NCI-H446 (cell line): Measurements from ENCODE around the gene WNT3A.
"Not testable (repeated sequence)": the region's sequence is repeated elsewhere in the genome, so short reads cannot be mapped to it uniquely, and the experiment has no call there.

Experiments used
- DNase-seq, 2 experiments: peaks; one replicate each; lab custom pipeline; 2025; lab: John Stamatoyannopoulos, UW

The WNT3A gene, protein sequence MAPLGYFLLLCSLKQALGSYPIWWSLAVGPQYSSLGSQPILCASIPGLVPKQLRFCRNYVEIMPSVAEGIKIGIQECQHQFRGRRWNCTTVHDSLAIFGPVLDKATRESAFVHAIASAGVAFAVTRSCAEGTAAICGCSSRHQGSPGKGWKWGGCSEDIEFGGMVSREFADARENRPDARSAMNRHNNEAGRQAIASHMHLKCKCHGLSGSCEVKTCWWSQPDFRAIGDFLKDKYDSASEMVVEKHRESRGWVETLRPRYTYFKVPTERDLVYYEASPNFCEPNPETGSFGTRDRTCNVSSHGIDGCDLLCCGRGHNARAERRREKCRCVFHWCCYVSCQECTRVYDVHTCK

DNA sequence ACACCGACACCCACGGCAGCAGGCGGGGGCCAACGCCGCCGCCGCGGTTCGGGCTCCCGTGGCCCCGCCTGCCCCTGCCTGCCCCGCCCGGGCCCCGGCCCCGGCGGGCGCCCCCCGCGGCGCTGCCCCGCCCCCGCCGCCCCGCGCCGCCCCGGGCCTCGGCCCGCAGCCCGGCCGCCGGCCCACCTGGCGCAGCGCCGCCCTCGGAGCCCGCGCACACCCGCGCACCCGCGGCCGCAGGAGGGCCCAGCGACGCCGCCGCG is at the start of gene WNT3A:
WNT3A (plus strand) TSS at position 213 of the 263 bp plus-strand sequence. CDS start 131 bp downstream, outside the sequence.
- no peak for DNase-seq

DNA sequence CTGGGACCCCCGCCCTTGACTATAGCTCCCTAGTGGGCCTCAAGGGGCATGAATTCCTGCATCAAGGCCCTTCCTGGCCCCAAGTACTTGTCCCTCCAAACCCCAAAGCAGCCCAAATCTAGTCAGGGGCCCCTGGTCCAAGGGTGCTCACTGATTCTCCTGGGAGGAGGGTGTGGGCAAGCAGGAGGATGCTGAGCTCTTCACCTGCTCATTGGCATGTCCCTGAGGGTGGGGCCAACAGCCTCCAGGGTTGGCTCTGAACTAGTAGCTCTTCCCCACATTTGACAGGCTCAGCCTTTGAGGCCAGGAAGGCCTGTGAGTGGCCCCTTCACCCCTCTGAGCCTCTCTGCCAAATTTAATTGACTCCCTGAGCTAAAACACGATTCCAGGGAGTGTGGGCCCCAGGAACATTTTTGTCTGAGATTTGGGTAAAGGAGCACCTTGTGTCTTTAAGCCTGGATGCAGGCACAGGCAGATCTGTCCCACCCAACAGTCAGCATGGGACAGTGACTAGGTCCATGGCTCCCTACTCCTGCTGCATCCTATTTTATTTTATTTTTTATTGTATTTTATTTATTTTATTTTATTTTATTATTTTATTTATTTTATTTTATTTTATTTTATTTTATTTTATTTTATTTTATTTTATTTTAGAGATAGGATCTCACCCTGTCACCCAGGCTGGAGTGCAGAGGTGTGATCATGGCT is 48.0 kb upstream of the WNT3A start:
- no peak for DNase-seq

DNA sequence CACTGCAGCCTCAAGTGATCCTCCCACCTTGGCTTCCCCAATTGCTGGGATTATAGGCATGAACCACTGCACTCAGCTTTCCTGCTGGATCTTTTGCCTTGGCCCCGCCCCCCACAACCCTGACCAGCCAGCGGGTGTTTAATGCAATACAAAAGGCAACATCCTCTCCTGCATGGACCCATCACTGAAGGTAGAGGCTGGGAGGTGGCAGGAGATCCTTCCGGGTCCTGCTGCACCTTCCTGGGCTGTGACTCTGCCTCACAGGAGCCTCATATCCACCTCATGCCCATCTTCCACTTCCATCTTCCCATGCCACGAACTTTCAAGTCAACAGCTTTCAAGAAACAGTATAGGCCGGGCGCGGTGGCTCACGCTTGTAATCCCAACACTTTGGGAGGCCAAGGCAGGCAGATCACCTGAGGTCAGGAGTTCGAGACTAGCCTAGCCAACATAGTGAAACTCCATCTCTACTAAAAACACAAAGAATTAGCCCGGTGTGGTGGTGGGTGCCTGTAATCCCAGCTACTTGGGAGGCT is 47.4 kb upstream of the WNT3A start:
- DNase-seq: no peak

DNA sequence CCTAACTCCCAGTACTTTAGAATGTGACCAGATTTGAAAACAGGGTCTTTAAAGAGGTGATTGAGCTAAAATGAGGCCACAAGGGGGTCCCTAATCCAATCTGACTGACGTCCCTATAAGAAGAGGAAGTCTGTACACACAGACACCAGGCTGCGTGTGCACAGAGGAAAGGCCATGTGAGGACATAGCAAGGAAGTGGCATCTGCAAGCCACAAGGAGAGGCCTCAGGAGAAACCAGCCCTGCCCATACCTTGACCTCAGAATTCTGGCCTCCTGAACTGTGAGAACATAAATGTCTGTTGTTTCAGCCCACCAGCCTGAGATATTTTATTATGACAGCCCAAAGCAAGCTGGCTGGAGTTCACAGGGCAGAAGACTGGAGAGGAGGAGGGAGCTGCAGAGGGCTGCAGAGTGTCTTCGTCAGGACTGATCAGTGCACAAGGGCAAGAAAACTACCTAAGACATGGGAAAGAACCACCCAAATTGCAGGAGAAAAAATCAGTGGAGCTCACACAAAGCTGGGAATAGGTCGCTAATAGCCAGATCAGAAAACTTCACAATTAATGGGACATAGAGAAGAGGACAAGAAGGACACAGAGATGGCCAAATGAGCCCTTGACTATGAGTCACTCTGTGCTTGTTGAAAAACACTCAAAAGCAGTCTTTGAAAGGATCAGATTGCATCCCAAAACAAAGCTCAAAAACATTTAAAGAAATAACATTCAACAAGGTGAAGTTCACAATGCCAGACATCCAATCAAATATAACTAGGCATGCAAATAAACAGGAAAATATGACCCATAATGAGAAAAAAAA is 44.9 kb upstream of the WNT3A start:
- no peak for DNase-seq

DNA sequence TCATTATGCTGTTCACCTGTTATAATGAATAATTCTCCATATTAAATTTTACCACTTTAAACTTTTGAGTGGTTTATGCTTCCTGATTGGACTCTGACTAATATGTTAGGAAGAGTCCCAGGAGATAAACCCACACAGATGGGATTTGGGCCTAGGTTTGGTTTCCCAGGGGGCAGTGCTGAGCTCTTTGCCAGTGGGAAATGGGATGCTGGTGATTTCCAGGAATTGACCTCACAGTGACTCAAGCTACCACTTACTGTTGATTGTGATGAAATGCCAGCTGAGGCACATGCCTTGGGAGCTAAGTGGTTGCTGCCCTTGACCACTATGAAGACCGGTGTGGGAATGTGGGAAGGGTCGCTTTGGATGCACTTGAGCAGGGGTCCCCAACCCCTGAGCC is 40.1 kb upstream of the WNT3A start:
- not testable (repeated sequence) for DNase-seq

DNA sequence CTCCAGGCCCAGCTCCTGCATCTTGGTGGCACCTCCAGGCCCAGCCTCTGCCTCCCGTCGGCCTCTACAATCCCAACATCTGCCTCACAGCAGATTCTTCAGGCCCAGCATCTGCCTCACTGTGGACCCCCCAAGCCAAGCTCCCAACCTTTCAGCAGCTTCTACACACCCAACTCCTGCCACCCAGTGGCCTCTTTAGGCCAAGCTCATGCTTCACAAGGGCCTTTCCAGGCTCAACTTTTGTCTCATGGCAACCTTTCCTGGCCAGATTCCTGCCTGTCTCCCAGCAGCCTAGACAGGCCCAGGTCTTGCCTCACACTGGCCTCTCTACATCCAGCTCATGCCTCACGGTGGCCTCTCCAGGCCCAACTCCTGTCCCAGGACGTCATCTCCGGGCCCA is 39.0 kb upstream of the WNT3A start:
- not testable (repeated sequence) for DNase-seq

DNA sequence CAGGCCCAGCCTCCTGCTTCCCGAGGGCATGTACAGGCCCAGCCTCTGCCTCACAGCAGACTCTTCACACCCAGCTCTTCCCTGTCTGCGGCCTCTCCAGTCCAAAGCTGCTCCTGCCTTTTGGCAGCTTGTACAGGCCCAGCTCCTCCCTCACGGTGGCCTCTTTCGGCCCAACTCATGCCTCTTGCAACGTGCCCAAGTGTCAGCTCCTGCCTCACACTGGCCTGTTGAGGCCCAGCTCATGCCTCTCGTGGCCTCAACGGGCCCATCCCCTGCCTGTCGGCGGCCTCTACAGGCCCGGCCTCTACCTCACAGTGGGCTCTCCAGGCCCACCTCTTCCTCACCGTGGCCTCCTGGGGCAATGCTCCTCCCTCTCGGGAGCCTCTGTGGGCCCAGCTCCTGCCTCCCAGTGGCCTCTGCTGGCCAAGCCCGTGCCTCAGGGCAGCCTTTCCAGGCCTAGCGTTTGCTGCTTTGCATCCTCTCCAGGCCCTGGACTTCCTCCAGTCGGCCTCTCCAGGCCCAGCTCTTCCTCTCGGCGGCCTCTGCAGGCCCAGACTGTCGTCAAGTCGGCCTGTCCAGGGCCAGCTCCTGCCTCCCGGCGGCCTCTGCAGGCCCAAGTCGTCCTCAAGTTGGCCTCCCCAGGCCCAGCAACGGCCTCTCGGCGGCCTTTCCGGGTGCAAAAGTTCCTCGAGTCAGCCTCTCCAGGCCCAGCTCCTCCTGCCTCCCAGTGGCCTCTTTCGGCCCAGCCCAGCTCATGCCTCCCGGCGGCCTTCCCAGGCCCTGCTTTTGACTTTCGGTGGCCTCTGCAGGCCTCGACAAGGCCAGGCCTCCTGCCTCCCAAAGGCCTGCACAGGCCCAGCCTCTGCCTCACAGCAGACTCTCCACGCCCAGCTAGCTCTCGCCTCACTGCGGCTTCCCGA is 36.5 kb upstream of the WNT3A start:
- DNase-seq: not testable (repeated sequence)

DNA sequence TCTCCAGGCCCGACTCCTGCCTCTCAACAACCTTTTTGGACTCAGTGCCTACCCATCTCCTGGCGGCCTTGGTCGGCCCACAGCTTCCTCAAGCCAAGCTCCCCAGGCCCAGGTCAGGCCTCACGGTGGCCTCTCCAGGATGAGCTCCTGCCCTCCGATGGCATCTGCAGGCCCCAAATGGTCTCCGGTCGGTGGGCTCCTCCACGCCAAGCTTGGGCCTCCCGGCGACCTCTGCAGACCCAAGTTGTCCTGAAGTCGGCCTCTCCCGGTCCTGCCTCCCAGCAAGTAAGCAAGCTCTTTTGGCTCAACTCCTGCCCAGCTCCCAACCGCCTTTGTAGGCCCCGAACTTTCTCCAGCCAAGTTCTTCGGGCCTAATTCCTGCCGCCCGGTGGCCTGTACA is 35.6 kb upstream of the WNT3A start:
- not testable (repeated sequence) for DNase-seq

DNA sequence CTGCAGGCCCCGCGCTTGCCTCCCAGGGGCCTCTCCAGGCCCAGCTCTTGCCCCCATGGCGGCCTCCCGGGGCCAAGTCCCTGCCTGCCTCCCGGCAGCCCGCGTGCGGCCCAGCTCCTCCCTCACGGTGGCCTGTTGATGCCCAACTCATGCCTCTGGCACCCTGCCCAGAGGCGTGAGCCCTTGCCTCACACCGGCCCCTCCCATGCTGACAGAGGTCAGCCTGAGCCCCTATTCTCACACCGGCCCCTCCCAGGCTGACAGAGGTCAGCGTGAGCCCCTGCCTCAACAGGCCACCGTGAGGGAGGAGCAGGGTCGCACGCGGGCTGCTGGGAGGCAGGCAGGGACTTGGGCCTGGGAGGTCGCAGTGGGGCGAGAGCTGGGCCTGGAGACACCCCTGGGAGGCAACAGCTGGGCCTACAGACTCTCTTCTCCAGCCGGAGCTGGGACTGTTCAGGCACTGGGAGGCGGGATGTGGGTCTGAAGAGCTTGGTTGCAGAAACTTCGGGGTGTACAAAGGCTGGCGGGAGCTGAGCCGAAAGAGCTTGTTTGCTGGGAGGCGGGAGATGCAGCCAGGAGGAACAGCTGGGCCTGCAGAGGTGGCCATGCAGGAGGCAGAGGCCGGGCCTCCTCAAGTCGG is 35.0 kb upstream of the WNT3A start:
- DNase-seq: not testable (repeated sequence)

DNA sequence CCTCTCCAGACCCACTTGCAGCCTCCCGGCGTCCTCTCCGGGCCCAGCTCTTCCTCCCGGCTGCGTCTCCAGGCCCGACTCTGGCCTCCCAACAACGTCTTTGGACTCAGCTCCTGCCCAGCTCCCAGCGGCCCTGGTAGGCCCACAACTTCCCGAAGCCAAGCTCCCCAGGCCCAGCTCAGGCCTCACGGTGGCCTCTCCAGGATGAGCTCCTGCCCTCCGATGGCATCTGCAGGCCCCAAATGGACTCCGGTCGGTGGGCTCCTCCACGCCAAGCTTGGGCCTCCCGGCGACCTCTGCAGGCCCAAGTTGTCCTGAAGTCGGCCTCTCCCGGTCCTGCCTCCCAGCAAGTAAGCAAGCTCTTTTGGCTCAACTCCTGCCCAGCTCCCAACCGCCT is 34.5 kb upstream of the WNT3A start:
- DNase-seq: not testable (repeated sequence)

DNA sequence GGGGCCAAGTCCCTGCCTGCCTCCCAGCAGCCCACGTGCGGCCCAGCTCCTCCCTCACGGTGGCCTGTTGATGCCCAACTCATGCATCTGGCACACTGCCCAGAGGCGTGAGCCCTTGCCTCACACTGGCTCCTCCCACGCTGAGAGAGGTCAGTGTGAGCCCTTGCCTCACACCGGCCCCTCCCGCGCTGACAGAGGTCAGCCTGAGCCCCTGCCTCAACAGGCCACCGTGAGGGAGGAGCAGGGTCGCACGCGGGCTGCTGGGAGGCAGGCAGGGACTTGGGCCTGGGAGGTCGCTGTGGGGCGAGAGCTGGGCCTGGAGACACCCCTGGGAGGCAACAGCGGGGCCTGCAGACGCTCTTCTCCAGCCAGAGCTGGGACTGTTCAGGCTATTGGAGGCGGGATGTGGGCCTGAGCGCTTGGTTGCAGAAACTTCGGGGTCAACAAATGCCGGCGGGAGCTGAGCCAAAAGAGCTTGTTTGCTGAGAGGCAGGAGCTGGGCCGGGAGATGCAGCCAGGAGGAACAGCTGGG is 33.9 kb upstream of the WNT3A start:
- not testable (repeated sequence) for DNase-seq

DNA sequence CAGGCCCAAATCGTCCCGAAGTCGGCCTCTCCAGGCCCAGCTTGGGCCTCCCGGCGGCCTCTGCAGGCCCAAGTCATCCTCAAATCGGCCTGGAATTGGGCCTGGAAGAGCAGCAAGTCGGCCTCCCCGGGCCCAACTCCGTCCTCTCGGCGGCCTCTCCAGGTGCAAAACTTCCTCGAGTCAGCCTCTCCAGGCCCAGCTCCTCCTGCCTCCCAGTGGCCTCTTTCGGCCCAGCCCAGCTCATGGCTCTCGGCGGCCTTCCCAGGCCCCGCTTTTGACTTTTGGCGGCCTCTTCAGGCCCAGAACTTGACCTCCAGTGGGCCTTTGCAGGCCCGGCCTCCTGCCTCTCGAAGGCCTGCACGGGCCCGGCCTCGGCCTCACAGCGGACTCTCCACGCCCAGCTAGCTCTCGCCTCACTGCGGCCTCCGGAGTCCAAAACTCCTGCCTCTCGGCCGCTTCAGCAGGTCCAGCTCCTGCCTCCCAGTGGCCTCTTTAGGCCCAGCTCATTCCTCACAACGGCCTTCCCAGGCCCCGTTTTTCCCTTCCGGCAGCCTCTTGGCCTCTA is 33.0 kb upstream of the WNT3A start:
- not testable (repeated sequence) for DNase-seq

DNA sequence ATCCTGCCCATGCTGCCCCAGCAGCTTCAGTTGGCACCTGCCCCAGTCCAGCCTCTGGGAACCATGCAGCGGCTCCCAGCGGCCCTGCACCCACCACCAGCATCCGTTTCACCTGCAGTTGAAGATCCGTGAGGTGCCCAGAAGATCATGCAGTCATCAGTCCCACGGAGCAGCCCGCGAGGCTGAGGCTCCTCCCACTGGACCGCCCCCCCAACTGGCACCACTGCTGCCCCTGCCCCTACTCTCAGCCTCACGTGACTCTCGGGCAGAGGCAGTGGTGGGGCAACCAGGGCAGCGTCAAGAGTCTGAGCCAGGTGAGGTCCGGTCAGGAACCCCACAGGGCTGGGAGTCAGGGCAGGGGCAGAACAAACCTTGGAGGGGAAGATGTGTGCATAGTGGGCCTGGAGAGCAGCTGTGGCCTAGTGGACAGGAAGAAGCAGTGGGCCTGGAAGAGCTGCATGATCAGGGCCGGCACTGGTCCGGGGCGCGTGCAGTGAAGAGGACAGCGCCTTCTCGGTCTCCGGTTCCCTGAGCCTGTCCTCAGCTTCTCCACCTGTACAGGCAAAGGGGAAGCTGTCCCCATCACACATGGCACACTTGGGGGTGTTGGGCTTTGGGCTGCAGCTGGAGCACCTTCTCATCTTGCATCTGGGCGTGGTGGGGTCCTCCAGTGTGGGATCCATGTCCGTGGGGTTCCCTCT is 31.1 kb upstream of the WNT3A start:
- not testable (repeated sequence) for DNase-seq

DNA sequence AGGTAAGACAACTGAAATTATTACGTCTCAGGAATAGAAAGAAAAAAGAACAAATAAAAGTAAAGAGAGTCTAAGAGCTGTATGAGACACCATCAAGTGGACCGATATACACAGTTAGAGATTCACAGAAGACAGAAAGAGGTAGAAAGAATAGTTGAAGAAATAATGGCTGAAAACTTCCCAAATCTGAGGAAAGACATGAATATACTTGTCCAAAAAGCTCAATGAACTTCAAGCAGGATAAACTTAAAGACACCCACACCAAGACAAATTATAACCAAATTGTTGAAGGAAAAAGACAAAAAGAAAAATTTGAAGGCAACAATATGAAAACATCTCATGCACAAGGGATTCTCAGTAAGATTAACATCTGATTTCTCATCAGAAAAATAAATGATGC is 19.6 kb upstream of the WNT3A start:
- no peak for DNase-seq

DNA sequence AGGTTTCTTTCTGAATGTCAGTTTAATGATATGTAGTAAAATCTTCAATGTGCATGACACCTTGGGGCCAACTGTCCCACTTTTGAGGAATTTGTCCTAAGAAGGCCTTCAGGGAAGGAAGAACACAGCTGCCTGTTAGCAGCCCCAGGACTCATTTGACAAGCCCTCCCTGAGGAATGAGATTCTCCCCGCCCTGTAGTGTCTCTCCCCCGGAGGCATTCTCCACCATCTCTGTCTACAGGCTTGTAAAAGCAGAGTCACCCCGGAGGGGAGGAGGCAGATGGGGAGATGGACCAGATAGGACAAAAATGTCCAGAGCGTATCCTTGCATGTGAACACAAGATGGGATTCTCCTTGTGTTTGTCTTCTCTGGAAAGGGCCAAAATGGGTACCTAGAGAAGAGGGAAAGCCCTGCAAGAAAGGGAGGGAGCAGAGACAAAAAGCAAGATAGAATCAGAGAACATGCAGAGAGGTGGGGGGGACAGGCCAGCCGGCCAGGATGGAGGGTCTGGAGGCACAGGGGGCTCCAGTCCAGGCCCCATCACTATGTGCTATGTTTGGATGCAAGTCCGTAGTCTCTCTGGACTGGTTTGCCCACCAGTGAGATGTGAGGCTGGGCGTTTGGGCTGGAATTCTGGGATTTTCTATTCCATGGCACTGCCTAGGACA is 12.0 kb upstream of the WNT3A start:
- no peak for DNase-seq

DNA sequence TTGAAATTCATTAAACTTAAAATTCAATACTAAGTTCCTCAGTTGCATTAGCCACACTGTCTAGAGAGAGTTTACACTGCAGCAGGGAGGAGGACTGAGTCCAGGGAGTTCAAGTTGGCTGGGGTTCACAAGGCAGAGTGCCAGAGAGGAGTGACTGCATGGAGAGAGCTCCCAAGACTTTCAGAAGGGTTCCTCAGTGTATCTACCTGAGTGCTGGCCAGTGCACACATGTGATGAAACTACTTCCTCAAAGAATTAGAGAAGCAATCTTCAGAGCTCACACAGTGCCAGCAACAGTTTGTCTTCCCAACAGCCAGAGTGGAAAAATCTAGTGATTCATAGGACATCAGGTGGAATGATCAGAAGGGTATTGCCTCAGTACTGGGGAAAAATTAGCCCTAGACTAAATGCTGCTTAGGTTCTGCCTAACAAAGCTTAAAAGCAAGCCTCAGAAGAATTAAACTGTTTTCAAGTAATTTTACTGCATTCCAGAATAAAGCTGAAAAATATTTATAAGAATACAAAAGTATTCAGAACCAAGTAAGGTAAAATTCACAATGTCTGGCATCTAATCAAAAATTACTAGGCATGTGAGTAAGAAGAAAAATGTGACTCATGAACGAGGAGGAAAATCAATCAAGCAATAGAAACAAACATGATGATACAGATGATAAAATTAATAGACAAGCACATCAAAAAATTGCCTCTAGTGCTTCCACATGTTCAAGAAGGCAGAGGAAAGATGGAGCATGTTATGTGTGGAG is 10.4 kb upstream of the WNT3A start:
- no peak for DNase-seq

DNA sequence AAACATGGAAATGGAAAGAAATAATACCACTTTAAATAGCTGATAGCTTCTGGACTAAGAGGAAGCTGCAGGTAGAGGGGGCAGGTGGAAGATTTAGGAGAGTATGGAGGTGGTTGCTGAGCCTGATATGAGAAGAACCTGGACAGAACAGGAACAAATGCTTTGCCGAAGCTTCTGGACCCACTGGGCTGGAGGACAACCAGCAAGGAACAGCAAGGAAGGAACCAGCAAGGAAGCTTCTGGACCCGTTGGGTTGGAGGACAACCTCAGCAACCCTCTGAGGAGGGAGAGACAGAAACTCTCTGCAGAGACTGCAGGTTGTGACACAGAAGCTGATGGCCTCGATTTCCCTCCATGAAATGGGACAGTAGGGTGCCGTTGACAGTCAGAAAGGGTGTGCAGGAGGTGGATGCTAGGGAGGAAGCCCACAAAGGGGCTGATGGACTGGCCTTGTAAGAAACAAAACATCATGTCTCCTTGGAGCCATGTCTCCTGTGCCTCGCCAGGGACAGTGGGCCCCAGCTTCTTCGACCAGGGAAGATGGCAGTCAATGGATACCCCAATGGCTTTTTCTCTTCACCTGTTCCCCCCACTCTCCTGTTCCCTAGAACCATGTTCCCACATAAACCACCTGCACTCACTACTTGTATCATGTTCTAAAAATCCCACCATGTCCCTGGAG is 8.3 kb upstream of the WNT3A start:
- DNase-seq: no peak
